Activated effector memory CD4-positive, alpha-beta T cell treated with Interleukin-2 at 50 U/mL for 16 hours (primary cell): ENCODE measurements around the gene IKZF3.
"Not testable (repeated sequence)": the region's sequence is repeated elsewhere in the genome, so short reads cannot be mapped to it uniquely, and the experiment has no call there.

Experiments
- DNase-seq: peaks from one replicate; pipeline ENCODE4 v3.0.0-alpha.2; 2020

IKZF3 gene

DNA sequence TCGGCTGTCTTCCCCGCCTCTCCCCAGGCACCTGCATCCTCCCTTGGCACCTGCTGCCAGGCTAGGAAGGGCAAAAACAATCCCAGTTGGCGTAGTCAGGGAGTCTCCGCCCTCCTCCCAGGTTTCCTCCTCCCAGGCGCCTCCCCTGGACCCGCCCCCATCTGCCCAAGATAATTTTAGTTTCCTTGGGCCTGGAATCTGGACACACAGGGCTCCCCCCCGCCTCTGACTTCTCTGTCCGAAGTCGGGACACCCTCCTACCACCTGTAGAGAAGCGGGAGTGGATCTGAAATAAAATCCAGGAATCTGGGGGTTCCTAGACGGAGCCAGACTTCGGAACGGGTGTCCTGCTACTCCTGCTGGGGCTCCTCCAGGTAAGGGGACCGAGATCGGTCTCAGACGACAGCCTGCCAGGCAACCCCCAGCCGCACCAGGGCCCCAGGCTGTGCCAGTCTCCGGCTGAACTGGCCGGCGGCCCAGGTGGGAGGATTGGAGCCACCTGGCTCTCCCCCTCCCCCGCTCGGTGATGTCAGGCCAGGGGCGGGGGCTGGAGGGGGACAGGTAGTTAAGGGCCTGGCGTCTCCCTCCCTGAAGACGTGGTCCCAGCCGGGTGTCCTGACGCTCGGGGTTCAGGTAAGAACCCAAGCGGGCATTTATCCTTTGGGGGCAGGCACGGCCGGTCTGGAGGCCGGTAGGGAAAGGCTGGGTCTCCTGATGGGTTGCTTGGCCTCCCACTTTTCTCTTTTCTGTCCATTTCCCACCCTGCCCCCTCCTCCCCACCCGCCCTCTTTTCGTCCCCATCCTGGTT is 126.1 kb downstream of the IKZF3 start, which contains the start of gene GRB7:
GRB7 (plus strand) TSS at position 179 of the 808 bp plus-strand sequence. CDS start 4,364 bp downstream, outside the sequence.
- DNase-seq: no peak

DNA sequence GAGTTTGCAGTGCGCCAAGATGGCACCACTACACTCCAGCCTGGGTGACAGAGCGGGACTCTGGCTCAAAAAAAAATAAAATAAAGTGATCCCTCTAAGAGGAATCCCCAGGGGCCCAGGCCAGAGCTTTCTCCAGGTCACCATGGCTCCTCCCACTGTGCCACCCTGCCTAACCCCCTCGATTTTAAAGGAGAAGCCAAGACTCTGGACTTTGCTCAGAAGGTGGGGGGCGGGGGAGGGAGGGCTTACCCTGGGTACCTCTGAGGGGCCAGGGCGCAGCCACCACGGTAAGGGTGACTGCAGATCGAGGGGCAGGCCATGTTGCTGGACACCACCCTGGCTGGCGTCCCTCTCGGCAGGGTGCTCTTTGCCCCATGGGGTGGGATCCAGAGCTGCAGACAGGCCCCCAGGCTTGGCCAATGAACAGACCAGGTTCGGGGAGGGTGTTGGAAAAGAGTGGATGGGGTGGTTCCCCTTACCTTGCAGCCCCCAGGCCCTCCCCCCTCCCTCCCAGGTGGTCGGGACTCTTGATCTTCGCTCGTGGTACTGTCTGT is 126.8 kb downstream of the IKZF3 start:
- DNase-seq: no peak

DNA sequence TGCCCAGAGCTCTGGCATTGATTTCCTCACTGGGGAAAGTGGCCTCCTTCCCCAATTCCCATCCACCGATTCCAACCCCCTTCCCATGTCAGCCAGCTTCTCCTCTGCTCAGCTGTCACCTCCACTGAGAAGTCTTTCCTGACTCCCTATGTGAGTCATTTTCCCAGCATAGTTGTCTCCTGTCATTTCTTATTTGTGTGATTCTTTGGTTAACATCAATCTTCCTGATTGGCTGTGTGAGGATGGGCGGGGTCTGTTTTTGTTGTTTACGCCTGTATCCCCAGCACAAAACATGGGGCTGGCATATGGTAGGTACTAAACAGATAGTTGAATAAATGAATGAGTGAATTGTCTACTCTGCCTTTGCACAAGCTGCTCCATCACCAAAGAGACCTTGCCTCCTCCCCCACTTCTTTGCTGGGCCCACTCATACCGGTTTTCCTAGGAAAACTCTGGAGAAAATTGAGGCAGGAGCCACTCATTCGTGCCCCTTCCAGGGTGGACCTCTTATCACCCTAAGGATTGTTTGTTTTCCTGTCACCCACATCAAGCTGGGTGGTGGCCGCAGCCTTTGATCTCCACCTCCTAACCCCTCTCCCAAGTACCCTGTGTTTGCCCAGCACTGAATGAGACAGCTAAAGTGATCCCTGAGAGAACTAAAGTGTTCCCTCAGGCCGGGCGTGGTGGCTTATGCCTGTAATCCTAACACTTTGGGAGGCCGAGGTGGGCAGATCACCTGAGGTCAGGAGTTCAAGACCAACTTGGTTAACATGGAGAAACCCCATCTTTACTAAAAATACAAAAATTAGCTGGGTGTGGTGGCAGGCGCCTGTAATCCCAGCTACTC is 127.6 kb downstream of the IKZF3 start:
- no peak for DNase-seq

DNA sequence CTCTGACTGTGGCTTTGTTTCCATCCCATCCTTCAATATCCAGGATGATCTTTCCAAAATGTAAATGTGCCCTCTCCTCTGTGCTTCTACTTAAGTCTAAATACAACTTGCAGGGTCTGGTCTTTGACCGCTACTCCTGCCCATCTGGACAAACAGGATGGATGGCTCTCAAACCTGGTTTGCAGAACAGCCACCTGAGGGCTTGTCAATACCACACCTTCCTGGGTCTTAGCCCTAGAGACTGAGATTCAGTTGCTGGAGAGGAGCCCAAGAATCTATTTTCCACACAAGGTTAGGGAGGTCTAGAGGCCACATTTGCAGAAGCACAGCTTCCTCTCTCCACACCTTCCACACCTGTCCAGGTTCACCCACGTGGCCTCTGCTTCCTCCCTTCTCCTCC is 128.2 kb downstream of the IKZF3 start:
- no peak for DNase-seq

DNA sequence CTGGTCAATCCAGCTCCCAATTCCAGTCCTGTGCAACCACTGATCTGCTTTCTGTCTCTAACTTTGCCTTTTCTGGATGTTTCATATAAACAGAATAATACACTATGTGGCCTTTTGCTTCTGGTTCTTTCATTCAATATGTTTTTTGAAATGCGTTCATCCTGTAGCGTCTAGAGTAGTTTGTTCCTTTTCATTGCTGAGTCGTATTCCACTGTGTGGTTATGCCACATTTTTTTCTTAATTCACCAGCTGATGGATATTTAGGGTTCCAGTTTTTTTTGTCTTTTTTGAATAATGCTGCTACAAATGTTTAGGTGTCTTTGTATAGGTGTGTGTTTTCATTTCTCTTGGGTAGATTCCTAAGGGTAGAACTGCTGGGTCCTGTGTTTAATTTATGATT is 131.5 kb downstream of the IKZF3 start:
- DNase-seq: no peak

DNA sequence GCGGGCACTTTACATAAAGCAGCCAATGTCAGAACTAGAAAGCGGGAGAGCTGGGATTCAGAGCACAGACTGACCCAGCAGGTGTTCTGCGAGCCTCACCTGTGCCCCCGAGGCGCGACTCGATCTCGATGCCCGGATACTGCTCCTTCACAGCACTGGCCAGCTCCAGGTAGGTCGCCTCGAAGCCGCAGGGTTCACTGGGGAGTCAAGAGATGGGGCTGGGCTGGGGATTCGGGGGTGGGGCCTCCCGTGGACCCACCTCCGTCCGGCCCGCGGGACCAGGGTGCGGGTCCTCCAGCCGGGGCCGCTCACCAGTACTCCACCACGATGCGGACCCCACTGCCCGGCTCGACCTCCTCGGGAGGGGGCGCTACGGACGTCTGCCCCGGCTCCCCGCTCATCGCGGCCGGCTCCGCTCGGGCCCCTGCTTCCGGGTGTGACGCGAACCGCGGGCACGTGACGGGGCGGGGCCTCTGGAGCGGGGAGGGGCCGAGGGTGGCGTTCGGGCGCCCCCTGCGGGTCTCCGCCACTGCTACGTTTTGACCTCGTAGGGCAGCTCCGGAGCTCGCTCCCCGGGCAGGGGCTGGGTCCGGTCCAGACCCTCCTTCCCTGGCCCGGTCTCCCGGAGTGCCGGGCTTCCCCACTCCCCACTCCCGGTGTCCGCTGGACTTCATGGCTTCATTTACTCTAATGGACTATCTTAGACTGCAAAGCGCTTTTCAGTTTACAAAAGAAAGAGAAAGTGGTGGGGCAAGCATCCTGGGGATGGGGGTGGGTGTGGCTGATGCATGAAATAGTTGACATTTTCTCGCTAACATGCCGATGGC is 133.8 kb downstream of the IKZF3 start, which contains the start of gene MIEN1:
MIEN1 (minus strand) TSS at position 438 of the 827 bp plus-strand sequence; CDS start at position 401, 37 bp downstream.
- peak; percentile 93 for DNase-seq

DNA sequence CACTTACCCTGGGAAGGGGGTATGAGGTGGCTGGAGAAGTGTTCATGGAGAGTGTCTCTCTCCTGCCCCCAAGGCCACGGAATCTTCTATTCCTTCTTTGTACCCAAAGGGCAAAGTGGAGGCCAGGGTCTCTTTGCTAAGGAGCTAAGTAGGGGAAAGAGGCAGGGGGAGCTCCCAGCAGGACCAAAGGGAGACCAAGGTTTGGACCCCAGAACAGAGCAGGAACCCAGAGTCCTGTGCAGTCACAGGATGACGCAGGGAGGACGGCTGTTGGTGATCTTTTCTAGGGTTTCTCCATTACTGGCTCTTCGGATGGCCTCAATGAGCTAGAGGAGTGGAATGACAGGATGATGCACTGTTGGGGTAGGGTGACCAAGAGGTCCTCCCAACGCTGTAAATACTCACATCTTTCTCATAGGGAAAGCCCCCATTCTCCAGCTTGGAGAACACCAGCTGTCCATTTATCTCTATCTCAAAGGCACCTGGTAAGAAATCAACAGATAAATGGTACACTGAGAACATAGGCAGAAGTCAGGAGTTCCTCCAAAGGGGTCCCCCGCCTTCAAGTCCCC is 134.7 kb downstream of the IKZF3 start:
- DNase-seq: no peak

DNA sequence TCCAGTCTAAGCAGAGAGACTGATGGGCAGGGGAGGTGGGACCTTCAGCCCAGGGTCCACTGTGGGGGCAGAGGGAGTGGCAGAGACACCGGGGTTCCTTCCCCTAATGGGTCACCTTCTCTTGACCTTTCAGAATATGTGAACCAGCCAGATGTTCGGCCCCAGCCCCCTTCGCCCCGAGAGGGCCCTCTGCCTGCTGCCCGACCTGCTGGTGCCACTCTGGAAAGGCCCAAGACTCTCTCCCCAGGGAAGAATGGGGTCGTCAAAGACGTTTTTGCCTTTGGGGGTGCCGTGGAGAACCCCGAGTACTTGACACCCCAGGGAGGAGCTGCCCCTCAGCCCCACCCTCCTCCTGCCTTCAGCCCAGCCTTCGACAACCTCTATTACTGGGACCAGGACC is 136.6 kb downstream of the IKZF3 start:
- DNase-seq: no peak

DNA sequence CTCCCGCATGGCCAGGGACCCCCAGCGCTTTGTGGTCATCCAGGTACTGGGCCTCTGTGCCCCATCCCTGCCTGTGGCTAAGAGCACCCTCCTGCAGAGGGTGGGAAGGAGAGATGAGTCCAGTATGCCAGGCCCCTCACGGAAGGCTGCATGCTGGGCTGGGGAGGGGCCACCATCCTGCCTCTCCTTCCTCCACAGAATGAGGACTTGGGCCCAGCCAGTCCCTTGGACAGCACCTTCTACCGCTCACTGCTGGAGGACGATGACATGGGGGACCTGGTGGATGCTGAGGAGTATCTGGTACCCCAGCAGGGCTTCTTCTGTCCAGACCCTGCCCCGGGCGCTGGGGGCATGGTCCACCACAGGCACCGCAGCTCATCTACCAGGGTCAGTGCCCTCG is 137.5 kb downstream of the IKZF3 start:
- DNase-seq: no peak

DNA sequence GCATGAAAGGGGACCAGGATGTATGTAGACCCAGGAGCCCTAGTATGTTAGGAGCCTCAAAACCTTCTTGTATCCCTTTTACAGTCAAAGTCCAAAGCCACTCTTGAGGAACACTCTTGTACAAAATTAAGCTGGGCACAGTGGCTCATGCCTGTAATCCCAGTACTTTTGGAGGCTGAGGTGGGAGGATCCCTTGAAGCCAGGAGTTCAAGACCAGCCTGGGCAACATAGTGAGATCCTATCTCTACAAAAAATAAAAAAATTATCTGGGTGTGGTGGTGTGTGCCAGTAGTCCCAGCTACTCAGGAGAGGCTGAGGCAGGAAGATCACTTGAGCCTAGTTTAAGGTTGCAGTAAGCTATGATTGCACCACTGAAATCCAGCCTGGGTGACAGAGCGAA is 138.2 kb downstream of the IKZF3 start:
- DNase-seq: not testable (repeated sequence)

DNA sequence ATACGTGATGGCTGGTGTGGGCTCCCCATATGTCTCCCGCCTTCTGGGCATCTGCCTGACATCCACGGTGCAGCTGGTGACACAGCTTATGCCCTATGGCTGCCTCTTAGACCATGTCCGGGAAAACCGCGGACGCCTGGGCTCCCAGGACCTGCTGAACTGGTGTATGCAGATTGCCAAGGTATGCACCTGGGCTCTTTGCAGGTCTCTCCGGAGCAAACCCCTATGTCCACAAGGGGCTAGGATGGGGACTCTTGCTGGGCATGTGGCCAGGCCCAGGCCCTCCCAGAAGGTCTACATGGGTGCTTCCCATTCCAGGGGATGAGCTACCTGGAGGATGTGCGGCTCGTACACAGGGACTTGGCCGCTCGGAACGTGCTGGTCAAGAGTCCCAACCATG is 139.4 kb downstream of the IKZF3 start:
- no peak for DNase-seq

DNA sequence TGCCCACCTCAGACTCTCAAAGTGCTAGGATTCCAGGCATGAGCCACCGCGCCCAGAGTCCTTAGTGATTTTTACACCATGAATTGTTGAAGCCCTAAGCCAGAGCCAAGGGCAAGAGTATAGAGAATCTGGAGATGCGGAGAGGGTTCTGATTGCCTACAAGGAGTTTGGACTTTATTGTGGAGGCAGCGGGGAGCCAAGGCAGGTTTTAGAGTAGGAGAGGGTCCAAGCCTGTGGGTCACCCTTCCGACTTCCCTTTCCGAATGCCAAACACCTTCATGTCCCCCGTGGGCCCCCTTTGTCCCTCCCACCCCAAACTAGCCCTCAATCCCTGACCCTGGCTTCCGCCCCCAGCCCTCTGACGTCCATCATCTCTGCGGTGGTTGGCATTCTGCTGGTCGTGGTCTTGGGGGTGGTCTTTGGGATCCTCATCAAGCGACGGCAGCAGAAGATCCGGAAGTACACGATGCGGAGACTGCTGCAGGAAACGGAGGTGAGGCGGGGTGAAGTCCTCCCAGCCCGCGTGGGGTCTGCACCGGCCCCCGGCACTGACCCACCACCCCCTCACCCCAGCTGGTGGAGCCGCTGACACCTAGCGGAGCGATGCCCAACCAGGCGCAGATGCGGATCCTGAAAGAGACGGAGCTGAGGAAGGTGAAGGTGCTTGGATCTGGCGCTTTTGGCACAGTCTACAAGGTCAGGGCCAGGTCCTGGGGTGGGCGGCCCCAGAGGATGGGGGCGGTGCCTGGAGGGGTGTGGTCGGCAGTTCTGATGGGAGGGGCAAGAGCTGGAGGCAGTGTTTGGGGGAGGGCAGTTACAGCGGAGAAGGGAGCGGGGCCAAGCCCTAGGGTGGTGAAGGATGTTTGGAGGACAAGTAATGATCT is 140.9 kb downstream of the IKZF3 start:
- DNase-seq: no peak

DNA sequence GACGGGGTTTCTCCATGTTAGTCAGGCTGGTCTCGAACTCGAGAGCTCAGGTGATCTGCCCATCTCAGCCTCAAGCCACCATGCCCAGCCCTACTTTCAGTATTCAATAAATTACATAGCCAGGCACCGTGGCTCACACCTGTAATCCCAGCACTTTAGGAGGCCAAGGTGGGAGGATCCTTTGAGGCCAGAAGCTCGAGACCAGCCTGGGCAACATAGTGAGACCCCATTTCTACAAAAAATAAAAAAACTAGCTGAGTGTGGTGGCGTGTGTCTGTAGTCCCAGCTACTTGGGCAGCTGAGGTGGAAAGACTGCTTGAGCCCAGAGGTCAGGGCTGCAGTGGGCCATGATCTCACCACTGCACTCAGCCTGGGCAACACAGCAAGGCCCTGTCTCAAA is 142.0 kb downstream of the IKZF3 start:
- no peak for DNase-seq

DNA sequence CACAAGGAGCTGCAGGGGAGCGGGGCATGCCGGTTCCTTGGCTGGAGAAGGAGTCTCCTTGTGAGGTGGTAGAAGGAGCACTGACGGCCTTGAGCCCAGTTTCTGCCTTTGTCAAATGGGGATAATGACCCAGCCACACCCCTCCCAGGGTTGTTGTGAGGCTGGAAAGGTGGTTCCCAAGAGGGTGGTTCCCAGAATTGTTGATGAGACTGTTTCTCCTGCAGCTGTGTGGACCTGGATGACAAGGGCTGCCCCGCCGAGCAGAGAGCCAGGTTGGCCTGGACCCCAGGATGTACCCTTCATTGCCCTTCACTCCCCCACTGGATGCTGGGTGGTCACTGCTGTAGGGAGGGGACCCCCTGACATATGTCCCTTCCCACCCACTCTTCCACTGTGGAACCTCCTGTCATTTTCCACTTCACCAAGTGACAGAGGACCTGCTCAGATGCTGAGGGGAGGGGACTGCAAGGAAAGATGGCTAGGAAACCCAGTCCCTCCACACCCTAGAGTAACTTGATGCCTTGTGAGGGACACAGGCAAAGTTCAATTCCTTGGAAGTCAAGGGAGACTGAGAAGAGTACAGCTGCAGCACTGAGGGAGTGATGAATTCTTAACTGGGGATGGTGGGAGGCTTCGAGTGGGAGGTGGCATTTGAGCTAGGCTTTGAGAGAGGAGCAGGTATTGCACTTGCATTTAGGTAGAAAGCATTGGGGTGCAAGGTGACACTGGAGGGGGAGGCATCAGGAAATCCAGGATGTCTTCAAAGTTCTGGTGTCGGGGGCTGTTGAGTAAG is 144.4 kb downstream of the IKZF3 start:
- no peak for DNase-seq

DNA sequence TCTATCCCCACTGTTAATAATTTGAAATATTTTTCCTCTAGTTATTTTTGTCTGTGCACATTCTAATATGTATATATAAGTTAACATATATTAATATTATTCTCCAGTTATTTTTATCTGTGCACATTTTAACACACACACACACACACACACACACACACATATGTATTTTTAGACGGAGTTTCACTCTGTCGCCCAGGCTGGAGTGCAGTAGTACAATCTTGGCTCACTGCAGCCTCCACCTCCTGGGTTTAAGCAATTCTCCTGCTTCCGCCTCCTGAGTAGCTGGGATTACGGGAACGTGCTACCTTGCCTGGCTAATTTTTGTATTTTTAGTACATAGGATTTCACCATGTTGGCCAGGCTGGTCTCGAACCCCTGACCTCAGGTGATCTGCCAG is 146.5 kb downstream of the IKZF3 start:
- no peak for DNase-seq

DNA sequence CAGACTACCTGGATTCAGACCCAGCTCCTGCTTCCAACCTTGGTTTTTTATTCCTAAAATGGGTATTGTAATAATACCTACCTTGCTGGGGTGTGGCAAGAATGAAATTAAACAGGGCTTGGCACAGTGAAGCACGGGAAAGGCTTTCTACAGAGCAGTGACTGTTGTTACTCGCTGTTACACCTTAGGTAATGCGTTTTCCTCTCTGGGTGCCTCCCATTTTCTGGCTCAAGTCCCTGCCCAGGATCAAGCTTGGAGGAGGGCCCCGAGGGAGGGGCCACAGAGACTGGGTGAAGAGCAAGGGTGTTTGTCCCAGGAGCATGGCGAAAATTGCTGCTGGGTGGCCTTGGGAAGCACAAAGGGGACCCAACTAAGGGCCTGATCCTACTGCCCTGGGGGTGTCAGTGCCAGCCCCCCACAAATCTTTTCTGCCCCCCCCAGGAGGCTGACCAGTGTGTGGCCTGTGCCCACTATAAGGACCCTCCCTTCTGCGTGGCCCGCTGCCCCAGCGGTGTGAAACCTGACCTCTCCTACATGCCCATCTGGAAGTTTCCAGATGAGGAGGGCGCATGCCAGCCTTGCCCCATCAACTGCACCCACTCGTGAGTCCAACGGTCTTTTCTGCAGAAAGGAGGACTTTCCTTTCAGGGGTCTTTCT is 147.1 kb downstream of the IKZF3 start:
- no peak for DNase-seq

DNA sequence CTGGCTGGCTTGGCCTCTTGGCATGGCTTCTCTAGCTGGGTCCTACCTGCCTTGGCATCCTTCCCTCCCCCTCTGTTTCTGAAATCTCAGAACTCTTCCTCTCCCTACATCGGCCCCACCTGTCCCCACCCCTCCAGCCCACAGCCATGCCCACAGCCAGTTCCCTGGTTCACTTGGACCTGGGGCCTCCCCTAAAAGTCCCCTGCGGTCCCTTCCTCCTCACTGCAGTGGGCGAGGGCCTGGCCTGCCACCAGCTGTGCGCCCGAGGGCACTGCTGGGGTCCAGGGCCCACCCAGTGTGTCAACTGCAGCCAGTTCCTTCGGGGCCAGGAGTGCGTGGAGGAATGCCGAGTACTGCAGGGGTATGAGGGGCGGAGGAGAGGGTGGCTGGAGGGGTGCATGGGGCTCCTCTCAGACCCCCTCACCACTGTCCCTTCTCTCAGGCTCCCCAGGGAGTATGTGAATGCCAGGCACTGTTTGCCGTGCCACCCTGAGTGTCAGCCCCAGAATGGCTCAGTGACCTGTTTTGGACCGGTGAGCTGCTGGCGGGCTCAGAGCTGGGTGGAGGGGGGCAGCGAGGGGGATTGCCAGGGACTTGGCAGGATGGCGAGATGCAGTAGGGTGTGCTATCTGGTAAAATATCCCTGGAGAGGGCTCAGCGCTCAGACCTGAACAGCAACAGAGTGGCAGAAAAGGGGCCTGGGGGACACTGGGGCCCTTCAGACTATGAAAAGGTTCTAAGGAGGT is 147.9 kb downstream of the IKZF3 start:
- DNase-seq: no peak

DNA sequence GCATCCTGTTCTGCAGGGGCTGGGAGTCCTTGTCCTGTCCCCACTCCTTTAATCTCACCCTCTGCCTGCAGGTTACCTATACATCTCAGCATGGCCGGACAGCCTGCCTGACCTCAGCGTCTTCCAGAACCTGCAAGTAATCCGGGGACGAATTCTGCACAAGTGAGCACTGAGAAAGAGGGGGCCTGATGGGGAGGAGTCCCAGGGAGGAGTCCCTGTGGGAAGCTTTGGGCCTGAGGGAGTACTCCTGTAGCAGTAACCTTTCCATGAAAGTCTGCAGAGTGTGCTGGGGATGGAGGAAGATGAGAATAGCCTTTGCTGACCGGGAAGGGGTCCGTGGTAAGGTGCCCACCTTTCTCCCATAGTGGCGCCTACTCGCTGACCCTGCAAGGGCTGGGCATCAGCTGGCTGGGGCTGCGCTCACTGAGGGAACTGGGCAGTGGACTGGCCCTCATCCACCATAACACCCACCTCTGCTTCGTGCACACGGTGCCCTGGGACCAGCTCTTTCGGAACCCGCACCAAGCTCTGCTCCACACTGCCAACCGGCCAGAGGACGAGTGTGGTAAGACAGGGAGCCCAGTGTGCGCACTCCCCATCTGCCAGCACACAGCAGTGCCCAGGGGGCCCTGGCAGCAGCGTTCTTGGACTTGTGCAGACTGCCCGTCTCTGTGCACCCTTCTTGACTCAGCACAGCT is 148.6 kb downstream of the IKZF3 start:
- no peak for DNase-seq
